ENCODE data around the gene FKBP7. TPM values are rescaled to one million over a fixed set of nuclear protein-coding genes. Genes with fewer than 3 reads are reported as not detected.

Gene FKBP7
- total RNA-seq, 1 experiment from 2014 or later = 18.4 TPM

DNA sequence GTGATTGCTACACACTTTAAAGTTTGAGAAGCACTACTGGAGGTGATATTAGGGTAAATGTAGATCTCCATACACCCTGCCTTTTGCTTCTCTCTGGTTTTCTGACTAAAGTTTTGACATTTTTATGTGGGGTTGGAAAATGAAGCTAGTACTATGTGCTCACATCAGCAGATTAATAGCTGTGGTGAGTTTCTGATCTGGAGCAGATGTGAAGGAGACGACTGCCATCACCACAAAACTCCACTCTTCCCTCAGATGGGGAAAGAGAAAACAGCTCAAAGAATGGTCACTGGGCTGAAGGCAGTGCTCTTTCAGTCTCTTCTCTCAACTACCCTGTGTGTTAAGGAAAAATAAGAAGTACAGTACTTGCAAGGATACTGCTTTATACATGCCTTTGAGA, 39.1 kb upstream of the FKBP7 start:
- no peaks in the 10 kb centered on the region for H3K4me1 ChIP-seq (ENCODE audit: insufficient read depth, low read length, poor library complexity, severe bottlenecking)
- no peaks in the 10 kb centered on the region for H3K36me3 ChIP-seq (ENCODE audit: insufficient read depth, low read length, poor library complexity, severe bottlenecking)
- no peak overlapping the region for H3K4me3 ChIP-seq (ENCODE audit: low read depth, low read length, poor library complexity, severe bottlenecking)
- ChIA-PET CTCF (no interaction called here), POLR2A (ENCODE audit: low non-redundant PET) (interaction anchor here (0.5 kb wide), 1 partner anchor 1170 kb away, joined by 3 read pairs; no protein-coding TSS in a partner anchor)
- H3K27ac ChIP-seq (ENCODE audit: low read depth, low read length, poor library complexity, severe bottlenecking) = no peak overlapping the region
- BruUV-seq (replicated peaks) = no TSS peak
- H3K9me3 ChIP-seq (ENCODE audit: low read depth, low read length, poor library complexity, severe bottlenecking) = no peaks in the 10 kb centered on the region
- DNase-seq (ENCODE audit: low spot score) = no peak
- TF ChIP-seq EZH2 (IDR thresholded peaks at IDR 0.05; ENCODE audit: borderline replicate concordance, low read depth, low read length, poor library complexity, severe bottlenecking) = no peak
- TF ChIP-seq, protein P1, sequence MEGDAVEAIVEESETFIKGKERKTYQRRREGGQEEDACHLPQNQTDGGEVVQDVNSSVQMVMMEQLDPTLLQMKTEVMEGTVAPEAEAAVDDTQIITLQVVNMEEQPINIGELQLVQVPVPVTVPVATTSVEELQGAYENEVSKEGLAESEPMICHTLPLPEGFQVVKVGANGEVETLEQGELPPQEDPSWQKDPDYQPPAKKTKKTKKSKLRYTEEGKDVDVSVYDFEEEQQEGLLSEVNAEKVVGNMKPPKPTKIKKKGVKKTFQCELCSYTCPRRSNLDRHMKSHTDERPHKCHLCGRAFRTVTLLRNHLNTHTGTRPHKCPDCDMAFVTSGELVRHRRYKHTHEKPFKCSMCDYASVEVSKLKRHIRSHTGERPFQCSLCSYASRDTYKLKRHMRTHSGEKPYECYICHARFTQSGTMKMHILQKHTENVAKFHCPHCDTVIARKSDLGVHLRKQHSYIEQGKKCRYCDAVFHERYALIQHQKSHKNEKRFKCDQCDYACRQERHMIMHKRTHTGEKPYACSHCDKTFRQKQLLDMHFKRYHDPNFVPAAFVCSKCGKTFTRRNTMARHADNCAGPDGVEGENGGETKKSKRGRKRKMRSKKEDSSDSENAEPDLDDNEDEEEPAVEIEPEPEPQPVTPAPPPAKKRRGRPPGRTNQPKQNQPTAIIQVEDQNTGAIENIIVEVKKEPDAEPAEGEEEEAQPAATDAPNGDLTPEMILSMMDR (conservative IDR thresholded peaks at IDR 0.05; ENCODE audit: low read depth, low read length) = no peak
- intact Hi-C loops (cut with micrococcal nuclease; ENCODE audit: unreplicated experiment) = no loop called here
- no peaks in the 10 kb centered on the region for H3K27me3 ChIP-seq (replicated peaks; ENCODE audit: insufficient read depth, low read depth, low read length, poor library complexity)

DNA sequence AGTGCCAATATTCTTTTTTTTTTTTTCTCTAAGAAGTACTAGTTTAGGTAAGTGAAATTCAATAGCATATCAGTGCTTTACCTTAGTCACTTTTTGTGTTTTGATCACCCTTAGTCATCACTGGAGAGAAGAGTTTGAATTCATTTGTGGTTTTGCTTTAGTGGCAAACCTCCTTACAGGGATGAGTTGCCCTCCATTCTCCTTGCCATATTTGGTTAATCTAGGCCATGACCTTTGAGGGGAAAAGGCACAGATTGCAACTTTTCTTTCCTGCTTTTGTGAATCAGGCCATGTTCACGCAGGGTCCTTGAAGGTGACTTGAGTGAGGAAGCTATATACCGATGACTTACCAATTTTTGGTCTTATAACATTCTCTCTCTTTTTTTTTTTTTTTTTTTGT, 36.3 kb upstream of the FKBP7 start:
- no peaks in the 10 kb centered on the region for H3K27me3 ChIP-seq (replicated peaks; ENCODE audit: insufficient read depth, low read depth, low read length, poor library complexity)
- TF ChIP-seq, protein P1 (conservative IDR thresholded peaks at IDR 0.05; ENCODE audit: low read depth, low read length) = no peak
- TF ChIP-seq EZH2 (IDR thresholded peaks at IDR 0.05; ENCODE audit: borderline replicate concordance, low read depth, low read length, poor library complexity, severe bottlenecking) = no peak
- H3K4me3 ChIP-seq (ENCODE audit: low read depth, low read length, poor library complexity, severe bottlenecking) = no peak overlapping the region
- no peak for DNase-seq (ENCODE audit: low spot score)
- no peak overlapping the region for H3K27ac ChIP-seq (ENCODE audit: low read depth, low read length, poor library complexity, severe bottlenecking)
- no peaks in the 10 kb centered on the region for H3K9me3 ChIP-seq (ENCODE audit: low read depth, low read length, poor library complexity, severe bottlenecking)
- H3K4me1 ChIP-seq (ENCODE audit: insufficient read depth, low read length, poor library complexity, severe bottlenecking) = peaks cover 5% of the 10 kb centered on the region
- H3K36me3 ChIP-seq (ENCODE audit: insufficient read depth, low read length, poor library complexity, severe bottlenecking) = peaks cover 3% of the 10 kb centered on the region
- intact Hi-C loops (cut with micrococcal nuclease; ENCODE audit: unreplicated experiment) = no loop called here
- ChIA-PET POLR2A (ENCODE audit: low non-redundant PET) (no interaction called here), CTCF (interaction anchor here (0.6 kb wide), 1 partner anchor 68 kb away, joined by 5 read pairs; no protein-coding TSS in a partner anchor)
- BruUV-seq (replicated peaks) = no TSS peak

DNA sequence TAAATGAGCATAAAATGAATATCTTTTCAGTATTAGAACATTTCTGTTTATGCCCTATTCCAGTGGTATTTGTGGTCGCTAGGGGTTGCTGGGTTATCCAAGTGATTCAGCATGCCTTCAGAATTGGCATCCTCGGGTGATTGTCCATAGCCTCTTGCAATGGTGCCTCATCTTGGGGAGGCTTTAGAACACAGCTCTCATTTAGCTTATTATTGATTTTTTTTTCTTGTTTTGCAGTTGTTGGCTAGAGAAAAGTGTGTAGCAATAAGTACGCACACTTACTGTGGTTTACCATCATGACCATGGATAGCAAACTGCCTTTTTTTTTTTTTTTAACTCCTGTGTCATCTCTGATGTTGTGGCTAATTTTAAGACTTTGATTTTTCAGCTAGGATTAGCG, 35.5 kb upstream of the FKBP7 start:
- TF ChIP-seq, protein P1 (conservative IDR thresholded peaks at IDR 0.05; ENCODE audit: low read depth, low read length) = no peak
- TF ChIP-seq EZH2 (IDR thresholded peaks at IDR 0.05; ENCODE audit: borderline replicate concordance, low read depth, low read length, poor library complexity, severe bottlenecking) = no peak
- BruUV-seq (replicated peaks) = no TSS peak
- Histone ChIP-seq H3K27ac (ENCODE audit: low read depth, low read length, poor library complexity, severe bottlenecking) (no peak overlapping the region), H3K36me3 (ENCODE audit: insufficient read depth, low read length, poor library complexity, severe bottlenecking) (peaks cover 3% of the 10 kb centered on the region), H3K9me3 (ENCODE audit: low read depth, low read length, poor library complexity, severe bottlenecking) (no peaks in the 10 kb centered on the region), H3K4me1 (ENCODE audit: insufficient read depth, low read length, poor library complexity, severe bottlenecking) (peaks cover 5% of the 10 kb centered on the region), H3K4me3 (ENCODE audit: low read depth, low read length, poor library complexity, severe bottlenecking) (no peak overlapping the region), H3K27me3 (replicated peaks; ENCODE audit: insufficient read depth, low read depth, low read length, poor library complexity) (no peaks in the 10 kb centered on the region)
- intact Hi-C loops (cut with micrococcal nuclease; ENCODE audit: unreplicated experiment) = no loop called here
- no peak for DNase-seq (ENCODE audit: low spot score)
- ChIA-PET POLR2A (ENCODE audit: low non-redundant PET) (no interaction called here), CTCF (interaction anchor here (0.6 kb wide), 1 partner anchor 67 kb away, joined by 5 read pairs; no protein-coding TSS in a partner anchor)

Measured in A673 (cell line).